Right renal pelvis (tissue), 4 donors: ENCODE data around the gene ACSF2. TPM values are rescaled to one million over a fixed set of nuclear protein-coding genes. Genes with fewer than 3 reads are reported as not detected.
"Not testable (repeated sequence)": the region's sequence is repeated elsewhere in the genome, so short reads cannot be mapped to it uniquely, and the experiment has no call there.

ENCODE experiments used
- DNase-seq, 4 donors: peaks; one replicate each; pipeline ENCODE4 v3.0.0-alpha.2; 2013; ENCODE audit warnings: low read depth in 4 of 4, low spot score in 3 of 4, missing footprints in 1 of 4
- polyA plus RNA-seq, 4 donors: library from polyadenylated mRNA; unstranded; fragments of 120-200 nt; gene quantifications; one replicate each; pipeline ENCODE4 v1.2.1, GENCODE V29; 2013; ENCODE audit not compliant: insufficient read length in 4 of 4

The ACSF2 gene
- polyA plus RNA-seq: 10 to 100 TPM; 68.7 to 97.0 (median 91.0) TPM

GRCh38 chr17:50425682-50426471 lies at the start of gene ACSF2:
Gene ACSF2, plus strand, starts transcription at chr17:50426218. Its CDS starts 44 bp downstream, at chr17:50426262.
- peak in 1 of 4 donors; percentile 28 for DNase-seq

- no peak for DNase-seq
Observed at GRCh38 chr17:50379351-50380132, 46.5 kb upstream of the ACSF2 start.

GRCh38 chr17:50380369-50381259 lies 45.4 kb upstream of the ACSF2 start:
- no peak for DNase-seq

GRCh38 chr17:50381260-50381815 lies 44.7 kb upstream of the ACSF2 start:
- no peak for DNase-seq

- DNase-seq: no peak
Observed at GRCh38 chr17:50381920-50382319, 44.1 kb upstream of the ACSF2 start.

- DNase-seq: no peak
Observed at GRCh38 chr17:50382931-50383330, 43.1 kb upstream of the ACSF2 start.

- DNase-seq: no peak
Observed at GRCh38 chr17:50386510-50386909, 39.5 kb upstream of the ACSF2 start.

- no peak for DNase-seq
Observed at GRCh38 chr17:50388728-50389127, 37.3 kb upstream of the ACSF2 start.

GRCh38 chr17:50389534-50389933 lies 36.5 kb upstream of the ACSF2 start:
- DNase-seq: no peak

GRCh38 chr17:50392621-50393020 lies 33.4 kb upstream of the ACSF2 start:
- no peak for DNase-seq

- DNase-seq: no peak
Observed at GRCh38 chr17:50393700-50394099, 32.3 kb upstream of the ACSF2 start.

- DNase-seq: no peak
Observed at GRCh38 chr17:50394711-50395110, 31.3 kb upstream of the ACSF2 start.

- DNase-seq: peak in 1 of 4 donors; percentile 10
Observed at GRCh38 chr17:50396261-50397110, 29.5 kb upstream of the ACSF2 start.

GRCh38 chr17:50397111-50397918 lies 28.7 kb upstream of the ACSF2 start, which contains the start of gene LRRC59:
Gene LRRC59, minus strand, starts transcription at chr17:50397523. Its CDS starts 206 bp downstream, at chr17:50397317.
- peak; percentile 65 to 86 (median 70) for DNase-seq

- DNase-seq: no peak
Observed at GRCh38 chr17:50397919-50398285, 28.1 kb upstream of the ACSF2 start.

- DNase-seq: not testable (repeated sequence)
Observed at GRCh38 chr17:50398672-50399071, 27.3 kb upstream of the ACSF2 start.

GRCh38 chr17:50399591-50399990 lies 26.4 kb upstream of the ACSF2 start:
- DNase-seq: not testable (repeated sequence)

- not testable (repeated sequence) for DNase-seq
Observed at GRCh38 chr17:50405351-50405750, 20.7 kb upstream of the ACSF2 start.
